Colon (tissue), 2 donors: Measurements from ENCODE around the gene SDK1.
"Not testable (repeated sequence)": the region's sequence is repeated elsewhere in the genome, so short reads cannot be mapped to it uniquely, and the experiment has no call there.

Source experiments
- FAIRE-seq: peaks from 2 replicates; lab custom pipeline; 2012; peaks lifted over from hg19 to GRCh38; lab: Jason Lieb, UNC
- donor health status: control.
- donor health status: control.

Gene SDK1

GRCh38 chr7:4257146-4258111 lies 956.4 kb downstream of the SDK1 start:
- FAIRE-seq, result no peak

- not testable (repeated sequence) for FAIRE-seq
Measured at GRCh38 chr7:4260116-4260515, 959.1 kb downstream of the SDK1 start.

- FAIRE-seq, result no peak
Measured at GRCh38 chr7:4260867-4261600, 960.0 kb downstream of the SDK1 start.

- no peak for FAIRE-seq
Measured at GRCh38 chr7:4261601-4261960, 960.5 kb downstream of the SDK1 start.

GRCh38 chr7:4264206-4264605 lies 963.2 kb downstream of the SDK1 start:
- not testable (repeated sequence) for FAIRE-seq

- no peak for FAIRE-seq
Measured at GRCh38 chr7:4265066-4265465, 964.0 kb downstream of the SDK1 start.

GRCh38 chr7:4265676-4266075 lies 964.6 kb downstream of the SDK1 start:
- FAIRE-seq, result no peak

- no peak for FAIRE-seq
Measured at GRCh38 chr7:4266270-4267040, 965.4 kb downstream of the SDK1 start.

- no peak for FAIRE-seq
Measured at GRCh38 chr7:4267341-4268039, 966.4 kb downstream of the SDK1 start.

- FAIRE-seq, result no peak
Measured at GRCh38 chr7:4268040-4268965, 967.3 kb downstream of the SDK1 start.

GRCh38 chr7:4269086-4269485 lies 968.0 kb downstream of the SDK1 start:
- no peak for FAIRE-seq

- no peak for FAIRE-seq
Measured at GRCh38 chr7:4269746-4270145, 968.7 kb downstream of the SDK1 start.

GRCh38 chr7:4270268-4270667 lies 969.2 kb downstream of the SDK1 start:
- no peak for FAIRE-seq

GRCh38 chr7:4270941-4271715 lies 970.1 kb downstream of the SDK1 start:
- no peak for FAIRE-seq

- FAIRE-seq, result no peak
Measured at GRCh38 chr7:4271716-4272015, 970.6 kb downstream of the SDK1 start.

- no peak for FAIRE-seq
Measured at GRCh38 chr7:4272141-4272540, 971.1 kb downstream of the SDK1 start.

- FAIRE-seq, result no peak
Measured at GRCh38 chr7:4273566-4274230, 972.6 kb downstream of the SDK1 start.

- FAIRE-seq, result no peak
Measured at GRCh38 chr7:4274286-4274685, 973.2 kb downstream of the SDK1 start.

GRCh38 chr7:4277936-4278335 lies 976.9 kb downstream of the SDK1 start:
- no peak for FAIRE-seq

- FAIRE-seq, result no peak
Measured at GRCh38 chr7:4279216-4279615, 978.2 kb downstream of the SDK1 start.
